Stimulated activated effector memory CD8-positive, alpha-beta T cell treated with anti-CD3 and anti-CD28 coated beads, Interleukin-12 subunit alpha, Interleukin-12 subunit beta, amount 100 ng/mL, for 72 hours (primary cell): ENCODE measurements around the gene C6orf132.
"Not testable (repeated sequence)": the region's sequence is repeated elsewhere in the genome, so short reads cannot be mapped to it uniquely, and the experiment has no call there.

Source experiments
- ATAC-seq: fragments of 150-1000 bp; cut with Tn5 transposase; 2 replicates; pipeline ENCODE4 v1.10.0; 2021
- DNase-seq, 2 donors: peaks; one replicate each; pipeline ENCODE4 v3.0.0; 2021 to 2022; ENCODE audit warnings: low spot score in 2 of 2
- H3K27ac Mint-ChIP-seq: one replicate; pipeline ENCODE4 v1.8.0; 2022; ENCODE audit warnings: mild to moderate bottlenecking, mixed read lengths
- H3K36me3 Mint-ChIP-seq: one replicate; pipeline ENCODE4 v1.8.0; 2022; ENCODE audit warnings: mild to moderate bottlenecking, mixed read lengths
- H3K4me1 Mint-ChIP-seq: one replicate; pipeline ENCODE4 v1.8.0; 2022; ENCODE audit warnings: mixed read lengths
- H3K4me3 Mint-ChIP-seq: one replicate; pipeline ENCODE4 v1.8.0; 2022; ENCODE audit warnings: mild to moderate bottlenecking, mixed read lengths
- H3K9me3 Mint-ChIP-seq: one replicate; pipeline ENCODE4 v1.8.0; 2022; ENCODE audit warnings: mixed read lengths

C6orf132 gene

GRCh38 chr6:42142118-42142835 is at the start of gene C6orf132:
C6orf132 (minus strand) TSS chr6:42142620; CDS start chr6:42142444, 176 bp downstream.
- ATAC-seq, result peak; percentile 42
- Mint-ChIP-seq H3K4me1 (peaks cover 6% of the 10 kb centered on the region), H3K9me3 (no peaks in the 10 kb centered on the region), H3K27ac (no peak within 1 kb of the TSS), H3K4me3 (peak within 1 kb of the TSS; percentile 49), H3K36me3 (no peaks in the 10 kb centered on the region)
- DNase-seq, result no peak

- no peak for ATAC-seq
- peak overlapping the region; percentile 13 for H3K27ac Mint-ChIP-seq
- no peak for DNase-seq
- no peaks in the 10 kb centered on the region for H3K36me3 Mint-ChIP-seq
- no peak overlapping the region for H3K4me3 Mint-ChIP-seq
- no peaks in the 10 kb centered on the region for H3K4me1 Mint-ChIP-seq
- no peaks in the 10 kb centered on the region for H3K9me3 Mint-ChIP-seq
Observed at GRCh38 chr6:42190554-42191183, 48.2 kb upstream of the C6orf132 start.

- no peak for ATAC-seq
- H3K4me3 Mint-ChIP-seq, result no peak overlapping the region
- no peak for DNase-seq
- H3K36me3 Mint-ChIP-seq, result no peaks in the 10 kb centered on the region
- no peak overlapping the region for H3K27ac Mint-ChIP-seq
- H3K4me1 Mint-ChIP-seq, result no peaks in the 10 kb centered on the region
- no peaks in the 10 kb centered on the region for H3K9me3 Mint-ChIP-seq
Observed at GRCh38 chr6:42188406-42188805, 46.0 kb upstream of the C6orf132 start.

GRCh38 chr6:42185597-42185996 is 43.2 kb upstream of the C6orf132 start:
- H3K4me3 Mint-ChIP-seq, result no peak overlapping the region
- no peaks in the 10 kb centered on the region for H3K36me3 Mint-ChIP-seq
- H3K4me1 Mint-ChIP-seq, result no peaks in the 10 kb centered on the region
- no peaks in the 10 kb centered on the region for H3K9me3 Mint-ChIP-seq
- no peak for DNase-seq
- no peak for ATAC-seq
- H3K27ac Mint-ChIP-seq, result no peak overlapping the region

- Mint-ChIP-seq H3K4me3 (no peak overlapping the region), H3K4me1 (peaks cover 6% of the 10 kb centered on the region), H3K36me3 (no peaks in the 10 kb centered on the region), H3K9me3 (no peaks in the 10 kb centered on the region), H3K27ac (no peak overlapping the region)
- ATAC-seq, result no peak
- DNase-seq, result no peak
Observed at GRCh38 chr6:42184475-42184874, 42.1 kb upstream of the C6orf132 start.

- DNase-seq, result no peak
- ATAC-seq, result no peak
- Mint-ChIP-seq H3K27ac (no peak overlapping the region), H3K4me3 (no peak overlapping the region), H3K4me1 (peaks cover 6% of the 10 kb centered on the region), H3K36me3 (no peaks in the 10 kb centered on the region), H3K9me3 (no peaks in the 10 kb centered on the region)
Observed at GRCh38 chr6:42182101-42182500, 39.7 kb upstream of the C6orf132 start.

GRCh38 chr6:42179945-42180313 is 37.5 kb upstream of the C6orf132 start:
- Mint-ChIP-seq H3K9me3 (no peaks in the 10 kb centered on the region), H3K36me3 (no peaks in the 10 kb centered on the region), H3K4me3 (no peak overlapping the region), H3K4me1 (peaks cover 6% of the 10 kb centered on the region), H3K27ac (no peak overlapping the region)
- DNase-seq (no peak), ATAC-seq (peak; percentile 72)

GRCh38 chr6:42179261-42179944 is 37.0 kb upstream of the C6orf132 start:
- no peaks in the 10 kb centered on the region for H3K9me3 Mint-ChIP-seq

GRCh38 chr6:42177514-42178364 is 35.3 kb upstream of the C6orf132 start:
- no peak for ATAC-seq
- H3K4me1 Mint-ChIP-seq, result peaks cover 6% of the 10 kb centered on the region
- no peak overlapping the region for H3K27ac Mint-ChIP-seq
- no peak overlapping the region for H3K4me3 Mint-ChIP-seq
- no peaks in the 10 kb centered on the region for H3K36me3 Mint-ChIP-seq
- DNase-seq, result no peak
- H3K9me3 Mint-ChIP-seq, result no peaks in the 10 kb centered on the region

More at GRCh38 chr6:42179261-42179944, 37.0 kb upstream of the C6orf132 start:
- Mint-ChIP-seq H3K27ac (no peak overlapping the region), H3K4me3 (no peak overlapping the region), H3K36me3 (no peaks in the 10 kb centered on the region), H3K4me1 (peaks cover 6% of the 10 kb centered on the region)
- ATAC-seq, result no peak
- no peak for DNase-seq

- H3K36me3 Mint-ChIP-seq, result no peaks in the 10 kb centered on the region
- no peak for ATAC-seq
Observed at GRCh38 chr6:42176981-42177380, 34.6 kb upstream of the C6orf132 start.

GRCh38 chr6:42175860-42176259 is 33.4 kb upstream of the C6orf132 start:
- Mint-ChIP-seq H3K4me3 (no peak overlapping the region), H3K27ac (peak overlapping the region; percentile 32), H3K36me3 (no peaks in the 10 kb centered on the region), H3K9me3 (no peaks in the 10 kb centered on the region), H3K4me1 (peaks cover 6% of the 10 kb centered on the region)
- DNase-seq (no peak), ATAC-seq (no peak)

More at GRCh38 chr6:42176981-42177380, 34.6 kb upstream of the C6orf132 start:
- Mint-ChIP-seq H3K4me3 (no peak overlapping the region), H3K4me1 (peaks cover 6% of the 10 kb centered on the region), H3K9me3 (no peaks in the 10 kb centered on the region), H3K27ac (no peak overlapping the region)
- no peak for DNase-seq

- no peaks in the 10 kb centered on the region for H3K4me1 Mint-ChIP-seq
- no peak within 1 kb of the TSS for H3K4me3 Mint-ChIP-seq
- ATAC-seq (no peak), DNase-seq (no peak)
- no peak within 1 kb of the TSS for H3K27ac Mint-ChIP-seq
- no peaks in the 10 kb centered on the region for H3K9me3 Mint-ChIP-seq
- no peaks in the 10 kb centered on the region for H3K36me3 Mint-ChIP-seq
Observed at GRCh38 chr6:42173101-42173500, 30.7 kb upstream of the C6orf132 start, which contains the start of gene GUCA1A. GUCA1A (plus strand) TSS chr6:42173364; CDS start chr6:42173614, 250 bp downstream.

GRCh38 chr6:42171813-42172581 is 29.6 kb upstream of the C6orf132 start:
- no peak for DNase-seq
- H3K36me3 Mint-ChIP-seq, result no peaks in the 10 kb centered on the region
- ATAC-seq, result no peak
- peaks cover under 1% of the 10 kb centered on the region for H3K4me1 Mint-ChIP-seq
- no peaks in the 10 kb centered on the region for H3K9me3 Mint-ChIP-seq
- H3K4me3 Mint-ChIP-seq, result no peak overlapping the region
- H3K27ac Mint-ChIP-seq, result no peak overlapping the region

GRCh38 chr6:42169780-42170179 is 27.4 kb upstream of the C6orf132 start:
- DNase-seq, H3K4me1 Mint-ChIP-seq, ATAC-seq, H3K4me3 Mint-ChIP-seq, H3K36me3 Mint-ChIP-seq, H3K27ac Mint-ChIP-seq, H3K9me3 Mint-ChIP-seq: not testable (repeated sequence)
